A549 (cell line): Measurements from ENCODE around the gene TREM1. TPM values are rescaled to one million over a fixed set of nuclear protein-coding genes. Genes with fewer than 3 reads are reported as not detected.

Experiments used
- ATAC-seq, 2 experiments: fragments of 200-7000 bp in 1 of 2; fragments of >200 bp in 1 of 2; cut with Nextera tagmentation in 1 of 2; cut with Tn5 transposase in 1 of 2; 3 replicates each; pipeline versions ENCODE4 v1.8.0 to v1.9.1; 2018 to 2020; ENCODE audit warnings: mild to moderate bottlenecking in 1 of 2, moderate library complexity in 1 of 2
- CTCF ChIA-PET: fragments of 300-600 bp; sonication (Branson Sonifier 250); formaldehyde crosslinking; extraction: SDS; loops from one replicate; lab custom pipeline; 2021; ENCODE audit warnings: antibody characterized with exemption, inconsistent platforms; lab: Yijun Ruan, JAX
- POLR2A ChIA-PET: fragments of 350-600 bp; formaldehyde crosslinking; extraction: SDS; loops from one replicate; lab custom pipeline; 2021; ENCODE audit warnings: antibody characterized with exemption, inconsistent platforms; lab: Yijun Ruan, JAX
- DNase-seq, 2 experiments: peaks; one replicate each; pipeline versions ENCODE4 v3.0.0 to v3.0.0-alpha.2; 2011 to 2016; ENCODE audit warnings: low read depth in 1 of 2, low spot score in 1 of 2
- FAIRE-seq: peaks from 2 replicates; lab custom pipeline; 2011; peaks lifted over from hg19 to GRCh38; lab: Jason Lieb, UNC
- H3K27ac ChIP-seq, 2 experiments: fragments of >200 bp; sonication (Bioruptor Twin); formaldehyde crosslinking; 3 replicates each; pipeline ENCODE4 v1.5.1; 2016 to 2017
- H3K4me1 ChIP-seq: fragments of >200 bp; sonication (Bioruptor Twin); formaldehyde crosslinking; 3 replicates; pipeline ENCODE4 v1.6.1; 2016
- H3K4me2 ChIP-seq: fragments of >200 bp; sonication (Bioruptor Twin); formaldehyde crosslinking; 3 replicates; pipeline ENCODE4 v1.6.1; 2016
- H3K4me3 ChIP-seq: fragments of >200 bp; sonication (Bioruptor Twin); formaldehyde crosslinking; 3 replicates; pipeline ENCODE4 v1.5.1; 2016
- H3K9me3 ChIP-seq: fragments of >200 bp; sonication (Bioruptor Twin); formaldehyde crosslinking; 3 replicates; pipeline ENCODE4 v1.6.1; 2016
- ATOH8 ChIP-seq: fragments of 250-450 bp; sonication (Bioruptor Pico); IDR thresholded peaks from 2 replicates; pipeline ENCODE4 v1.5.0; 2020; ENCODE audit warnings: low read depth, mild to moderate bottlenecking, moderate library complexity
- CBX2 ChIP-seq: fragments of 200-600 bp; sonication (generic); IDR thresholded peaks from 2 replicates; pipeline ENCODE4 v1.6.1; 2016; ENCODE audit warnings: low read depth, mild to moderate bottlenecking, borderline replicate concordance
- CBX8 ChIP-seq: fragments of 200-600 bp; sonication (generic); IDR thresholded peaks from 2 replicates; pipeline ENCODE4 v1.6.1; 2016
- CEBPB ChIP-seq, 2 experiments: fragments of >200 bp in 1 of 2; sonication (Bioruptor Twin) in 1 of 2; formaldehyde crosslinking in 1 of 2; IDR thresholded peaks; 2 replicates each; pipeline ENCODE4 v1.6.1; 2012 to 2016
- CHD2 ChIP-seq: fragments of 150-350 bp; IDR thresholded peaks from 2 replicates; pipeline ENCODE4 v1.6.1; 2014; ENCODE audit warnings: low read length; ENCODE audit not compliant: partially characterized antibody
- CTCF ChIP-seq: fragments of >200 bp; sonication (Bioruptor Twin); formaldehyde crosslinking; IDR thresholded peaks from 3 replicates; pipeline ENCODE4 v1.5.1; 2016
- E2F6 ChIP-seq: IDR thresholded peaks from 2 replicates; pipeline ENCODE4 v1.6.1; 2012; ENCODE audit warnings: low read depth, borderline replicate concordance
- EHF ChIP-seq: fragments of 250-450 bp; sonication (Bioruptor Pico); IDR thresholded peaks from 2 replicates; pipeline ENCODE4 v1.5.0; 2020; ENCODE audit warnings: mild to moderate bottlenecking
- EHMT2 ChIP-seq: fragments of 200-600 bp; sonication (generic); IDR thresholded peaks from 2 replicates; pipeline ENCODE4 v1.6.1; 2016; ENCODE audit warnings: antibody characterized with exemption, low read depth, mild to moderate bottlenecking, moderate library complexity
- FOSB ChIP-seq: fragments of 250-450 bp; sonication (Bioruptor Pico); IDR thresholded peaks from 2 replicates; pipeline ENCODE4 v1.5.0; 2020; ENCODE audit warnings: mild to moderate bottlenecking, moderate library complexity
- FOSL2 ChIP-seq, 2 experiments: fragments of 450-650 bp in 1 of 2; fragments of >200 bp in 1 of 2; sonication (Bioruptor Twin) in 1 of 2; formaldehyde crosslinking; IDR thresholded peaks; 2 replicates each; pipeline versions ENCODE4 v1.5.0 to v1.6.1; 2016 to 2020; ENCODE audit warnings: mild to moderate bottlenecking in 1 of 2, moderate library complexity in 1 of 2
- FOXS1 ChIP-seq: fragments of 250-450 bp; sonication (Bioruptor Pico); IDR thresholded peaks from 2 replicates; pipeline ENCODE4 v1.5.0; 2020; ENCODE audit warnings: mild to moderate bottlenecking, moderate library complexity
- HOXA7 ChIP-seq: fragments of 250-450 bp; sonication (Bioruptor Pico); IDR thresholded peaks from 2 replicates; pipeline ENCODE4 v1.5.0; 2020; ENCODE audit warnings: mild to moderate bottlenecking, moderate library complexity
- HOXB5 ChIP-seq: fragments of 250-450 bp; sonication (Bioruptor Pico); IDR thresholded peaks from 2 replicates; pipeline ENCODE4 v1.5.0; 2020; ENCODE audit warnings: mild to moderate bottlenecking, moderate library complexity
- KDM5A ChIP-seq: fragments of 200-600 bp; sonication (generic); IDR thresholded peaks from 2 replicates; pipeline ENCODE4 v1.6.1; 2016; ENCODE audit warnings: antibody characterized with exemption, mild to moderate bottlenecking
- MAFK ChIP-seq: fragments of 450-650 bp; IDR thresholded peaks from 2 replicates; pipeline ENCODE4 v1.6.1; 2014; ENCODE audit not compliant: partially characterized antibody
- NFE2L2 ChIP-seq: fragments of 150-350 bp; conservative IDR thresholded peaks from 2 replicates; pipeline ENCODE4 v1.6.1; 2014; ENCODE audit warnings: low read length
- POLR2AphosphoS2 ChIP-seq: conservative IDR thresholded peaks from 2 replicates; pipeline ENCODE4 v1.6.1; 2012; ENCODE audit warnings: low read length, improper control_type of control experiment, inconsistent platforms
- REST ChIP-seq: fragments of 200-600 bp; sonication (generic); IDR thresholded peaks from 2 replicates; pipeline ENCODE4 v1.6.1; 2016; ENCODE audit warnings: antibody characterized with exemption, mild to moderate bottlenecking, moderate library complexity
- SMC3 ChIP-seq: fragments of >200 bp; sonication (Bioruptor Twin); formaldehyde crosslinking; IDR thresholded peaks from 3 replicates; pipeline ENCODE4 v1.6.1; 2018; ENCODE audit warnings: inconsistent platforms
- USF2 ChIP-seq: fragments of 450-650 bp; IDR thresholded peaks from 2 replicates; pipeline ENCODE4 v1.6.1; 2014; ENCODE audit warnings: antibody characterized with exemption
- ZC3H11A ChIP-seq: fragments of 450-650 bp; IDR thresholded peaks from 2 replicates; pipeline ENCODE4 v1.6.1; 2014; ENCODE audit warnings: antibody characterized with exemption, mild to moderate bottlenecking
- WGBS: methylation state at CpG from one replicate; pipeline ENCODE4 v1.1.6; 2017; ENCODE audit errors: missing lambda C conversion rate; 5-methylcytosine and 5-hydroxymethylcytosine counted together
- polyA plus RNA-seq, 4 experiments: library from polyadenylated mRNA; depleted of rRNA in 3 of 4; stranded (reverse); fragments of >200 nt; fragmentation: RNase III in 1 of 4; extraction: RNeasy Plus Mini Kit Qiagen cat#74134 plus additional on column Dnase treatment in 1 of 4; gene quantifications; 2 replicates in 3 of 4; 3 replicates in 1 of 4; pipeline ENCODE4 v1.2.3, GENCODE V29; 2011 to 2017

The TREM1 gene
- polyA plus RNA-seq, 2 of the 4 experiments (the other 2 are of a cell fraction): not detected

- H3K4me1 ChIP-seq: no peaks in the 10 kb centered on the region
- ATAC-seq (no peak), DNase-seq (no peak), FAIRE-seq (no peak)
- ChIA-PET POLR2A (no interaction called here), CTCF (no interaction called here)
- no peak overlapping the region for H3K4me2 ChIP-seq
- TF ChIP-seq REST: no peak
- TF ChIP-seq FOXS1 (CRISPR knock-in tag): no peak
- no peak for TF ChIP-seq USF2
- TF ChIP-seq CBX8: no peak
- H3K27ac ChIP-seq: no peak overlapping the region
- 27% methylated on average over 4 of the region's 4 CpGs for WGBS
- H3K9me3 ChIP-seq: no peaks in the 10 kb centered on the region
- H3K4me3 ChIP-seq: no peak overlapping the region
These were observed 11.0 kb downstream of the TREM1 start for GRCh38 chr6:41275489-41275888.

GRCh38 chr6:41274256-41274655 lies 12.2 kb downstream of the TREM1 start:
- POLR2A ChIA-PET: no interaction called here
- H3K4me2 ChIP-seq: no peak overlapping the region
- DNase-seq (no peak), FAIRE-seq (no peak), ATAC-seq (no peak)
- TF ChIP-seq NFE2L2 (no peak), CHD2 (no peak), MAFK (peak; percentile 23), ATOH8 (CRISPR knock-in tag) (no peak)
- no peaks in the 10 kb centered on the region for H3K9me3 ChIP-seq
- H3K4me3 ChIP-seq: no peak overlapping the region
- WGBS: 76% methylated on average over 2 of the region's 2 CpGs
- H3K27ac ChIP-seq: no peak overlapping the region
- CTCF ChIA-PET: interaction anchor here (1.1 kb wide), 1 partner anchor 45 kb away, joined by 3 read pairs; no protein-coding TSS in a partner anchor
- H3K4me1 ChIP-seq: no peaks in the 10 kb centered on the region

GRCh38 chr6:41273714-41274113 lies 12.8 kb downstream of the TREM1 start:
- H3K4me3 ChIP-seq: no peak overlapping the region
- no peak overlapping the region for H3K27ac ChIP-seq
- CTCF ChIA-PET: interaction anchor here (1.1 kb wide), 1 partner anchor 46 kb away, joined by 3 read pairs; no protein-coding TSS in a partner anchor
- ATAC-seq (no peak), FAIRE-seq (no peak), DNase-seq (no peak)
- POLR2A ChIA-PET: no interaction called here
- H3K4me2 ChIP-seq: no peak overlapping the region
- H3K9me3 ChIP-seq: no peaks in the 10 kb centered on the region
- WGBS: 17% methylated on average over 5 of the region's 5 CpGs
- no peak for TF ChIP-seq HOXA7 (CRISPR knock-in tag)
- TF ChIP-seq FOSL2 (IDR thresholded peaks at IDR 0.05): no peak
- no peak for TF ChIP-seq FOSL2 (CRISPR knock-in tag; IDR thresholded peaks at IDR 0.05)
- TF ChIP-seq FOXS1 (CRISPR knock-in tag): no peak
- TF ChIP-seq POLR2AphosphoS2: no peak
- H3K4me1 ChIP-seq: no peaks in the 10 kb centered on the region

GRCh38 chr6:41272591-41273240 lies 13.8 kb downstream of the TREM1 start:
- no peak for DNase-seq
- no peak for FAIRE-seq
- CTCF ChIA-PET: no interaction called here
- 53% methylated on average over 3 of the region's 5 CpGs for WGBS
- no peak overlapping the region for H3K4me2 ChIP-seq
- POLR2A ChIA-PET: no interaction called here
- no peaks in the 10 kb centered on the region for H3K9me3 ChIP-seq
- H3K4me3 ChIP-seq: no peak overlapping the region
- no peak overlapping the region for H3K27ac ChIP-seq
- ATAC-seq: no peak
- H3K4me1 ChIP-seq: no peaks in the 10 kb centered on the region
- TF ChIP-seq ZC3H11A (no peak), KDM5A (no peak), CBX2 (no peak), FOSB (CRISPR knock-in tag) (no peak), CTCF (no peak), E2F6 (no peak), EHF (CRISPR knock-in tag) (no peak), HOXB5 (CRISPR knock-in tag) (no peak), EHMT2 (no peak), SMC3 (no peak), CEBPB (IDR thresholded peaks at IDR 0.05) (no peak)
